WI38 (cell line): ENCODE data around the gene C2CD4C.

Experiments used
- H3K4me3 ChIP-seq: 2 replicates; pipeline ENCODE4 v1.5.1; 2011; ENCODE audit warnings: low read depth, mild to moderate bottlenecking, control low read depth, low read length
- CTCF ChIP-seq: IDR thresholded peaks from 2 replicates; pipeline ENCODE4 v1.5.1; 2012; ENCODE audit warnings: low read depth, mild to moderate bottlenecking, control low read depth, low read length

Gene C2CD4C

GRCh38 chr19:377801-378581 lies 31.0 kb downstream of the C2CD4C start:
- no peak for TF ChIP-seq CTCF
- no peak overlapping the region for H3K4me3 ChIP-seq

- no peak overlapping the region for H3K4me3 ChIP-seq
Measured at GRCh38 chr19:376111-376470, 32.9 kb downstream of the C2CD4C start.

GRCh38 chr19:375395-376110 lies 33.4 kb downstream of the C2CD4C start:
- no peak for TF ChIP-seq CTCF
- no peak overlapping the region for H3K4me3 ChIP-seq

More at GRCh38 chr19:376111-376470, 32.9 kb downstream of the C2CD4C start:
- no peak for TF ChIP-seq CTCF

GRCh38 chr19:374886-375235 lies 34.1 kb downstream of the C2CD4C start:
- H3K4me3 ChIP-seq = no peak overlapping the region
- TF ChIP-seq CTCF = no peak

GRCh38 chr19:374183-374885 lies 34.6 kb downstream of the C2CD4C start:
- no peak overlapping the region for H3K4me3 ChIP-seq
- no peak for TF ChIP-seq CTCF

GRCh38 chr19:373391-374182 lies 35.4 kb downstream of the C2CD4C start:
- no peak overlapping the region for H3K4me3 ChIP-seq
- no peak for TF ChIP-seq CTCF
